Keratinocyte (primary cell): ENCODE measurements around the gene PTPRN2. TPM values are rescaled to one million over a fixed set of nuclear protein-coding genes. Genes with fewer than 3 reads are reported as not detected.

Experiments used
- DNase-seq: peaks from one replicate; pipeline ENCODE4 v3.0.0-alpha.2; 2011; ENCODE audit warnings: low read depth, missing footprints, low spot score
- FAIRE-seq: peaks from 2 replicates; lab custom pipeline; 2011; peaks lifted over from hg19 to GRCh38; lab: Jason Lieb, UNC
- H2AFZ ChIP-seq: 2 replicates; pipeline ENCODE4 v1.6.0; 2012; ENCODE audit warnings: low read length, control low read depth, inconsistent platforms; ENCODE audit not compliant: control insufficient read depth
- H3K27ac ChIP-seq: 2 replicates; pipeline ENCODE4 v1.5.1; 2011; ENCODE audit warnings: low read length; ENCODE audit not compliant: control insufficient read depth, insufficient read depth
- H3K27me3 ChIP-seq: 3 replicates; pipeline ENCODE4 v1.6.0; 2011; ENCODE audit warnings: low read length; ENCODE audit not compliant: control insufficient read depth, insufficient read depth; ENCODE audit errors: extremely low read depth
- H3K36me3 ChIP-seq, 2 experiments: 2 replicates in 1 of 2; 3 replicates in 1 of 2; pipeline ENCODE4 v1.5.1; 2011; ENCODE audit warnings: low read length in 2 of 2, mild to moderate bottlenecking in 1 of 2; ENCODE audit not compliant: control insufficient read depth in 2 of 2, insufficient read depth in 2 of 2; ENCODE audit errors: extremely low read depth in 1 of 2
- H3K4me1 ChIP-seq: 3 replicates; pipeline ENCODE4 v1.5.1; 2011; ENCODE audit warnings: low read length; ENCODE audit not compliant: control insufficient read depth, insufficient read depth; ENCODE audit errors: extremely low read depth
- H3K4me2 ChIP-seq: 3 replicates; pipeline ENCODE4 v1.6.0; 2011; ENCODE audit warnings: low read depth, low read length; ENCODE audit not compliant: control insufficient read depth, insufficient read depth; ENCODE audit errors: extremely low read depth
- H3K4me3 ChIP-seq, 3 experiments: fragments of 200-600 bp in 1 of 3; sonication (generic) in 1 of 3; 2 replicates in 2 of 3; 3 replicates in 1 of 3; pipeline ENCODE4 v1.5.1; 2011 to 2016; ENCODE audit warnings: low read length in 3 of 3, mild to moderate bottlenecking in 3 of 3, control low read depth in 2 of 3, inconsistent platforms in 1 of 3, low read depth in 1 of 3, mixed read lengths in 1 of 3, mixed run types in 1 of 3, moderate library complexity in 1 of 3; ENCODE audit not compliant: control insufficient read depth in 2 of 3, insufficient read depth in 2 of 3; ENCODE audit errors: extremely low read depth in 1 of 3
- H3K79me2 ChIP-seq: 2 replicates; pipeline ENCODE4 v1.6.0; 2012; ENCODE audit warnings: low read length; ENCODE audit not compliant: control insufficient read depth, insufficient read depth
- H3K9ac ChIP-seq: 3 replicates; pipeline ENCODE4 v1.6.0; 2011; ENCODE audit warnings: low read length; ENCODE audit not compliant: control insufficient read depth, insufficient read depth; ENCODE audit errors: extremely low read depth
- H3K9me1 ChIP-seq: 3 replicates; pipeline ENCODE4 v1.6.0; 2011; ENCODE audit warnings: low read length; ENCODE audit not compliant: control insufficient read depth, insufficient read depth; ENCODE audit errors: extremely low read depth
- H3K9me3 ChIP-seq: 2 replicates; pipeline ENCODE4 v1.5.1; 2012; ENCODE audit warnings: low read depth, low read length; ENCODE audit not compliant: control insufficient read depth
- H4K20me1 ChIP-seq: 3 replicates; pipeline ENCODE4 v1.6.0; 2011; ENCODE audit warnings: low read length; ENCODE audit not compliant: control insufficient read depth, insufficient read depth; ENCODE audit errors: extremely low read depth
- CTCF ChIP-seq, 3 experiments: IDR thresholded peaks in 1 of 3; conservative IDR thresholded peaks in 1 of 3; optimal IDR thresholded peaks in 1 of 3; 2 replicates in 2 of 3; 3 replicates in 1 of 3; pipeline versions ENCODE3 to v1.5.1; 2011; ENCODE audit warnings: low read length in 3 of 3, mild to moderate bottlenecking in 3 of 3, moderate library complexity in 2 of 3, control low read depth in 1 of 3, inconsistent platforms in 1 of 3; ENCODE audit not compliant: insufficient read depth in 2 of 3; ENCODE audit errors: extremely low read depth in 1 of 3
- EZH2 ChIP-seq: IDR thresholded peaks from one replicate; pipeline ENCODE4 v1.6.1; 2012; ENCODE audit warnings: inconsistent platforms, mild to moderate bottlenecking, low read length, moderate library complexity
- dilution Hi-C: fragments of 300-500 bp; cut with MboI; formaldehyde crosslinking; loops from one replicate; pipeline ENCODE4 v1.7.0; 2020; ENCODE audit warnings: low sequenced_read_pairs; ENCODE audit not compliant: extremely low pct_ligation_motif_present
- polyA plus RNA-seq, 5 experiments: library from polyadenylated mRNA; depleted of rRNA in 3 of 5; stranded (reverse) in 3 of 5; stranded (forward) in 1 of 5; unstranded in 1 of 5; fragments of >200 nt; gene quantifications; 1 replicate in 1 of 5; 2 replicates in 3 of 5; 3 replicates in 1 of 5; pipeline versions ENCODE4 v1.2.1 to v1.2.3, GENCODE V29; 2011 to 2012; ENCODE audit warnings: missing spikeins in 2 of 5, low read depth in 1 of 5, low replicate concordance in 1 of 5

The PTPRN2 gene
- polyA plus RNA-seq, 1 donor (not counting 4 experiments of a cell fraction or from before 2014, with no cell fraction given) = not detected

GRCh38 chr7:158188676-158189075, 398.9 kb downstream of the PTPRN2 start:
- Histone ChIP-seq H3K27ac (no peak overlapping the region), H3K9ac (no peak overlapping the region), H3K79me2 (no peaks in the 10 kb centered on the region), H3K36me3 (no peaks in the 10 kb centered on the region), H2AFZ (no peak overlapping the region), H3K27me3 (no peaks in the 10 kb centered on the region), H3K4me2 (no peak overlapping the region), H3K4me3 (no peak overlapping the region), H4K20me1 (no peaks in the 10 kb centered on the region), H3K4me1 (no peaks in the 10 kb centered on the region), H3K9me1 (no peaks in the 10 kb centered on the region), H3K9me3 (peaks cover 15% of the 10 kb centered on the region)
- FAIRE-seq (no peak), DNase-seq (no peak)
- dilution Hi-C loops = no loop called here
- TF ChIP-seq EZH2 (no peak), CTCF (optimal IDR thresholded peaks at IDR 0.05 in 1 of 3, IDR thresholded peaks at IDR 0.05 in 1 of 3, conservative IDR thresholded peaks at IDR 0.05 in 1 of 3; ENCODE audit: extremely low read depth in 1 of 3, insufficient read depth in 2 of 3, low read length in 3 of 3) (no peak)

GRCh38 chr7:158187694-158187994, 400.0 kb downstream of the PTPRN2 start:
- H3K9ac ChIP-seq = no peak overlapping the region
- no peak for DNase-seq
- peaks cover 15% of the 10 kb centered on the region for H3K9me3 ChIP-seq
- no peak overlapping the region for H3K4me3 ChIP-seq
- TF ChIP-seq EZH2 (no peak), CTCF (optimal IDR thresholded peaks at IDR 0.05 in 1 of 3, IDR thresholded peaks at IDR 0.05 in 1 of 3, conservative IDR thresholded peaks at IDR 0.05 in 1 of 3; ENCODE audit: extremely low read depth in 1 of 3, insufficient read depth in 2 of 3, low read length in 3 of 3) (no peak)
- H3K4me2 ChIP-seq = no peak overlapping the region
- no peaks in the 10 kb centered on the region for H4K20me1 ChIP-seq
- H3K27me3 ChIP-seq = no peaks in the 10 kb centered on the region
- dilution Hi-C loops = no loop called here
- no peaks in the 10 kb centered on the region for H3K9me1 ChIP-seq
- no peaks in the 10 kb centered on the region for H3K36me3 ChIP-seq
- no peak overlapping the region for H2AFZ ChIP-seq
- H3K4me1 ChIP-seq = no peaks in the 10 kb centered on the region
- no peaks in the 10 kb centered on the region for H3K79me2 ChIP-seq
- no peak overlapping the region for H3K27ac ChIP-seq
- no peak for FAIRE-seq
